Smooth muscle cell (in vitro differentiated cells): Measurements from ENCODE around the gene GALNT7. TPM values are rescaled to one million over a fixed set of nuclear protein-coding genes. Genes with fewer than 3 reads are reported as not detected.

Source experiments
- DNase-seq: peaks from one replicate; lab custom pipeline; 2025; ENCODE audit not compliant: unreplicated experiment; lab: John Stamatoyannopoulos, UW
- H2AFZ ChIP-seq: fragments of 200-600 bp; sonication (generic); 2 replicates; pipeline ENCODE4 v1.6.0; 2016; ENCODE audit warnings: antibody characterized with exemption, low read depth, mild to moderate bottlenecking
- H3F3A ChIP-seq: fragments of 200-600 bp; sonication (generic); 2 replicates; pipeline ENCODE4 v1.6.0; 2017; ENCODE audit warnings: antibody characterized with exemption, low read depth
- H3K27ac ChIP-seq: fragments of 200-600 bp; sonication (generic); 2 replicates; pipeline ENCODE4 v1.5.1; 2016; ENCODE audit warnings: low read depth, mild to moderate bottlenecking
- H3K27me3 ChIP-seq: fragments of 200-600 bp; sonication (generic); 2 replicates; pipeline ENCODE4 v1.6.1; 2016; ENCODE audit warnings: low read depth, mild to moderate bottlenecking
- H3K36me3 ChIP-seq: fragments of 200-600 bp; sonication (generic); 2 replicates; pipeline ENCODE4 v1.5.1; 2016; ENCODE audit warnings: low read depth
- H3K4me1 ChIP-seq: fragments of 200-600 bp; sonication (generic); 2 replicates; pipeline ENCODE4 v1.5.1; 2016; ENCODE audit warnings: low read depth
- H3K4me2 ChIP-seq: fragments of 200-600 bp; sonication (generic); 2 replicates; pipeline ENCODE4 v1.6.0; 2016; ENCODE audit warnings: mild to moderate bottlenecking
- H3K4me3 ChIP-seq: fragments of 200-600 bp; sonication (generic); 2 replicates; pipeline ENCODE4 v1.5.1; 2016; ENCODE audit warnings: mild to moderate bottlenecking
- H3K79me2 ChIP-seq: fragments of 200-600 bp; sonication (generic); 2 replicates; pipeline ENCODE4 v1.6.0; 2016; ENCODE audit warnings: low read depth, mild to moderate bottlenecking
- H3K9ac ChIP-seq: fragments of 200-600 bp; sonication (generic); 2 replicates; pipeline ENCODE4 v1.6.0; 2016; ENCODE audit warnings: low read depth
- H3K9me3 ChIP-seq: fragments of 200-600 bp; sonication (generic); replicated peaks from 2 replicates; pipeline ENCODE4 v1.5.1; 2016; ENCODE audit warnings: low read depth
- H4K20me1 ChIP-seq: fragments of 200-600 bp; sonication (generic); 2 replicates; pipeline ENCODE4 v1.6.0; 2016; ENCODE audit warnings: low read depth
- CTCF ChIP-seq: fragments of 200-600 bp; sonication (generic); IDR thresholded peaks from 2 replicates; pipeline ENCODE4 v1.5.1; 2017; ENCODE audit warnings: borderline replicate concordance, mild to moderate bottlenecking, antibody characterized with exemption; ENCODE audit not compliant: insufficient read depth, poor library complexity, severe bottlenecking
- WGBS: methylation state at CpG from one replicate; pipeline ENCODE4 v1.1.7; 2016; ENCODE audit warnings: low lambda C conversion rate; 5-methylcytosine and 5-hydroxymethylcytosine counted together
- microRNA counts: library from miRNA; unstranded; fragments of <30 nt; microRNA quantifications from one replicate; lab custom pipeline; 2016
- microRNA-seq: library from miRNA; unstranded; fragments of <30 nt; microRNA quantifications from one replicate; pipeline ENCODE4, GENCODE V29; 2016; ENCODE audit warnings: borderline number of aligned reads
- polyA plus RNA-seq: library from polyadenylated mRNA; unstranded; fragments of >200 nt; fragmentation: Nextera tagmentation; extraction: Ambion mirVana; gene quantifications from 2 replicates; pipeline ENCODE4 v1.2.1, GENCODE V29; 2016
- small RNA-seq: library from RNA; depleted of rRNA; stranded (forward); fragments of <200 nt; gene quantifications from one replicate; pipeline ENCODE3, GENCODE V24; 2014
- total RNA-seq: library from RNA; depleted of rRNA; stranded (reverse); fragments of >200 nt; gene quantifications from 2 replicates; pipeline ENCODE4 v1.2.3, GENCODE V29; 2014

The GALNT7 gene
- total and polyA plus RNA-seq, 2 experiments from 2014 or later: 9.0 to 33.4 TPM

- Histone ChIP-seq H3K36me3 (no peaks in the 10 kb centered on the region), H3K9me3 (no peaks in the 10 kb centered on the region), H3K27me3 (no peaks in the 10 kb centered on the region), H3K4me1 (peaks cover 6% of the 10 kb centered on the region), H3K4me2 (peak within 1 kb of the TSS; percentile 92), H4K20me1 (peaks cover 14% of the 10 kb centered on the region), H3K9ac (peak within 1 kb of the TSS; percentile 57), H3F3A (peaks cover 7% of the 10 kb centered on the region), H3K27ac (peak within 1 kb of the TSS; percentile 74), H2AFZ (peak within 1 kb of the TSS; percentile 98), H3K4me3 (peak within 1 kb of the TSS; percentile 93), H3K79me2 (peaks cover 39% of the 10 kb centered on the region)
- TF ChIP-seq CTCF: no peak
- 1% methylated on average over 62 of the region's 72 CpGs for WGBS
- DNase-seq: peak; percentile 95
Measured at GRCh38 chr4:173370477-173371291, 202.1 kb downstream of the GALNT7 start, which contains the start of gene SAP30. SAP30 (plus strand) TSS chr4:173370954; CDS start chr4:173371183, 229 bp downstream.

- peaks cover 47% of the 10 kb centered on the region for H3K79me2 ChIP-seq
Measured at GRCh38 chr4:173371292-173372192, 202.9 kb downstream of the GALNT7 start.

More at GRCh38 chr4:173371292-173372192, 202.9 kb downstream of the GALNT7 start:
- Histone ChIP-seq H3F3A (peaks cover 7% of the 10 kb centered on the region), H3K4me3 (peak overlapping the region; percentile 93), H3K27ac (peak overlapping the region; percentile 62), H3K9me3 (no peaks in the 10 kb centered on the region), H3K36me3 (no peaks in the 10 kb centered on the region), H3K9ac (peak overlapping the region; percentile 55), H3K27me3 (no peaks in the 10 kb centered on the region), H4K20me1 (peaks cover 20% of the 10 kb centered on the region), H3K4me1 (peaks cover 6% of the 10 kb centered on the region), H3K4me2 (peak overlapping the region; percentile 92), H2AFZ (peak overlapping the region; percentile 97)
- TF ChIP-seq CTCF: no peak
- DNase-seq: peak; percentile 38
- WGBS: under 1% methylated on average over 50 of the region's 68 CpGs

MicroRNAs encoded within 50 kb of the gene (microRNA counts, 767-probe panel; counts per million panel counts)
- microRNA hsa-miR-548t-5p (lab: Ali Mortazavi, UCI): 183 counts per million

Small RNA genes lying within 50 kb of the gene (microRNA-seq; reads per million reads assigned to microRNA genes)
- not detected for gene MIR548T

Small RNA genes lying within 50 kb of the gene (small RNA-seq; reads per million reads assigned to genes)
- gene MIR548T (not detected), gene RN7SL253P (not detected)

Other genes starting within 250 kb of the GALNT7 start
- gene HMGB2, start 165.5 kb downstream of the GALNT7 start, total RNA-seq: 22.6 and 27.4 TPM in 2 replicates
- gene HMGB2, start 165.5 kb downstream of the GALNT7 start, polyA plus RNA-seq: 50.1 and 54.9 TPM in 2 replicates
- 18.6 and 19.6 TPM in 2 replicates for gene SAP30, start 202.1 kb downstream of the GALNT7 start, total RNA-seq
- 33.8 and 35.2 TPM in 2 replicates for gene SAP30, start 202.1 kb downstream of the GALNT7 start, polyA plus RNA-seq
- 3.1 and 5.2 TPM in 2 replicates for gene SCRG1, start 230.3 kb downstream of the GALNT7 start, total RNA-seq
- 8.9 and 18.5 TPM in 2 replicates for gene SCRG1, start 230.3 kb downstream of the GALNT7 start, polyA plus RNA-seq